T-helper 2 cell treated with Interferon-gamma antibody and Interleukin-4, amounts not matched to agents 5 μg/mL and 100 μg/mL, for 36 hours (primary cell): Measurements from ENCODE around the gene CLTRN.
"Not testable (repeated sequence)": the region's sequence is repeated elsewhere in the genome, so short reads cannot be mapped to it uniquely, and the experiment has no call there.

ENCODE experiments used
- DNase-seq: peaks from one replicate; pipeline ENCODE4 v3.0.0; 2021; ENCODE audit warnings: low spot score
- H3K27ac Mint-ChIP-seq: one replicate; pipeline ENCODE4 v1.8.0; 2021; ENCODE audit warnings: mild to moderate bottlenecking, mixed read lengths
- H3K27me3 Mint-ChIP-seq: one replicate; pipeline ENCODE4 v1.8.0; 2021; ENCODE audit warnings: low read depth, mixed read lengths
- H3K36me3 Mint-ChIP-seq: one replicate; pipeline ENCODE4 v1.8.0; 2021; ENCODE audit warnings: low read depth, mixed read lengths
- H3K4me1 Mint-ChIP-seq: one replicate; pipeline ENCODE4 v1.8.0; 2021; ENCODE audit warnings: low read depth, mixed read lengths
- H3K4me3 Mint-ChIP-seq: one replicate; pipeline ENCODE4 v1.8.0; 2022; ENCODE audit warnings: mild to moderate bottlenecking, moderate library complexity, mixed read lengths
- H3K9me3 Mint-ChIP-seq: one replicate; pipeline ENCODE4 v1.8.0; 2021; ENCODE audit warnings: mixed read lengths

Gene CLTRN

DNA sequence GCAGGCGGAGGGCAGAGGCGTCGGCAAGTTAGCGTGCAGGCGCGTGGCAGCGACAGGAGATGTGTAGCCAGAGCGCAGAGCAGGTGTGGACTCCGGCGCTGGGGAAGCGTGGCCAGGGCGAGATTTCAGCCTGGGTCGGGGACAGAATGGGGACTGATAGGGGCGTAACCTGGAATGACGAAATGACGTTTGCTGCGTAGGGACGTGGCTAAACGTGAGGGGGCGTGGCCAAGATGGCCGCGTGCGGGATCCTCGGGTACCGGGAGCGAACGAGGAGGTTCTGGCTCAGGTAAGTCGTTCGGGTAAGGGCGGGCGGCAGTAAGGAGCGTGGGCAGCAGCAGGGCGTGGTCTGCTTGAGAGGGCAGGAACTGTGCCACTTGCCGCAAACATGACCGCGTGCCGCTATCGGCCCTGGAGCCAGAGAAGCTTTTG lies 10.9 kb upstream of the CLTRN start:
- Mint-ChIP-seq H3K27me3 (no peaks in the 10 kb centered on the region), H3K36me3 (peaks cover 6% of the 10 kb centered on the region), H3K4me1 (peaks cover 7% of the 10 kb centered on the region), H3K9me3 (no peaks in the 10 kb centered on the region), H3K27ac (no peak overlapping the region), H3K4me3 (no peak overlapping the region)
- peak; percentile 81 for DNase-seq

DNA sequence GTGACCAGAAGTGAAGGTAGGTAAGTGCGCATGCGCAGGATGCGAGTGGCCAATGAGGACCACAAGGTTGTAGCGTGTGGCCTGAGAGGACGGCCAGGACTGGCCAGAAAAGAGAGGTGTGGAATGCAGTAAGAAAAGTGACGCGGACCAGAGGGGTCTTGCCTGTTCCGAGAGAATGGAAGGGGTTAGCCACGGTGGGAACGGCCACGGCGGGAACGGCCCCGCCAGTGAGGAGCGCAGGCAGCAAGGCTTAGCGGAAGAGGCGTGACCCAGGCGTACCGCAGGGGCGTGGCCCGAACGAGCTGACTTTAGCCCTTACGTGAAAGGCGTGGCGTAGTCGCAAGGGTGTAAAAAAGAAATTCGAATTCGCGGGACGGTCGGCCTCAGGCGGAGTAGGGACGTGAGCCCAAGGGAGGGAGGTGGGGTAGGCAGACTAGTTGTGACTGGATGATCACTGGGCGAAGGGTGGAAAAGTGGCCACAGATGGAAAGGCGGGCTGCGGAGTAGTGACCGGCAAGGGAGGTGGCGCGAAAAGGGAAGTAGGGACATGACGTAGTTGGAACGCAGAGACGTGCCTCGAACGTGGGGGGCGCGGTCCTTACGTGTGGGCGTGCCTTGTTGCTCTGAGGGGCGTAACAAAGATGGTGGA lies 10.4 kb upstream of the CLTRN start:
- Mint-ChIP-seq H3K4me3 (no peak overlapping the region), H3K9me3 (no peaks in the 10 kb centered on the region), H3K4me1 (peaks cover 3% of the 10 kb centered on the region), H3K36me3 (peaks cover 4% of the 10 kb centered on the region), H3K27ac (no peak overlapping the region), H3K27me3 (no peaks in the 10 kb centered on the region)
- peak; percentile 83 for DNase-seq

DNA sequence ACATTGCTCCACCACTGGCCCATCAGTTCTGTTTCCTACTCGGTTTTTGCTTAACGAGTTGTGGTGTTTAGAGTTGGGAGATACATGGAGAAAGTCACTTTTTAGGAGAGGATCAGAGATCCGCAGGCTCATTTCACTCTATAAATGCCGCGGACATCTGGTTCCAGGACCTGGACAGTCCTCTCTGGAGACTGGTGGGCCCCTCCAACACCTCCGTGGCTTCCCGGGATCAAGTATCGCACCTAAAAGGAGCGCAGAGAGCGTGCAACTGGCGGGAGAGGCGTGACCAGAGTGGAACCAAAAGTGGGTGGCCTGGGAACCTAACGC lies 9.9 kb upstream of the CLTRN start:
- peaks cover 3% of the 10 kb centered on the region for H3K4me1 Mint-ChIP-seq
- H3K36me3 Mint-ChIP-seq: peaks cover 4% of the 10 kb centered on the region
- no peak for DNase-seq
- H3K27me3 Mint-ChIP-seq: no peaks in the 10 kb centered on the region
- no peaks in the 10 kb centered on the region for H3K9me3 Mint-ChIP-seq
- H3K4me3 Mint-ChIP-seq: no peak overlapping the region
- H3K27ac Mint-ChIP-seq: no peak overlapping the region

GRCh38 chrX:15673970-15674369 lies 9.4 kb upstream of the CLTRN start:
- Mint-ChIP-seq H3K9me3 (no peaks in the 10 kb centered on the region), H3K4me3 (no peak overlapping the region), H3K4me1 (peaks cover 3% of the 10 kb centered on the region), H3K27me3 (no peaks in the 10 kb centered on the region), H3K36me3 (peaks cover 4% of the 10 kb centered on the region), H3K27ac (no peak overlapping the region)
- no peak for DNase-seq

GRCh38 chrX:15672881-15673280 lies 8.3 kb upstream of the CLTRN start:
- Mint-ChIP-seq H3K4me1 (peaks cover 3% of the 10 kb centered on the region), H3K27ac (no peak overlapping the region), H3K36me3 (no peaks in the 10 kb centered on the region), H3K4me3 (no peak overlapping the region), H3K9me3 (no peaks in the 10 kb centered on the region), H3K27me3 (no peaks in the 10 kb centered on the region)
- DNase-seq: no peak

DNA sequence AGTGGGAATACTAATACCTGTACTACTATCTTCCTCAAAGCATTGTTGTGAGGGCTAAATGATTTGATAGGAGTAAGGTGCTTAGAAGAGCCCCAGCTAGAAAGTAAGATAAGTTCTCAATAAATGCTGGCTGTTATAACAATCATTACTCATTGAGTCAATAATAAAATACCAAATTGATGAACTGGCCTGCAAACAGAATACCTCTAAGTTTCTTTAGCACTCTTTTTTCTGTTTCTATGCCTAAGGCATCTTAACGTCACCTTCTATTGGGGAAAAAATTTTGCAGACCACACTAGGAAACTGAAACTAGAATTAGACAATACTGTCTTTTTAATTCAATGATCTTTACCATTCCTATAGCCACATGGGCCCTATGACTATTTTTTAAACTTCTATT lies 1.2 kb downstream of the CLTRN start:
- H3K27me3 Mint-ChIP-seq: peaks cover 4% of the 10 kb centered on the region
- no peak overlapping the region for H3K27ac Mint-ChIP-seq
- no peak for DNase-seq
- H3K4me1 Mint-ChIP-seq: peaks cover 1% of the 10 kb centered on the region
- no peaks in the 10 kb centered on the region for H3K36me3 Mint-ChIP-seq
- no peaks in the 10 kb centered on the region for H3K9me3 Mint-ChIP-seq
- no peak overlapping the region for H3K4me3 Mint-ChIP-seq

GRCh38 chrX:15654804-15655203 lies 9.8 kb downstream of the CLTRN start:
- H3K9me3 Mint-ChIP-seq, H3K27ac Mint-ChIP-seq, DNase-seq, H3K4me1 Mint-ChIP-seq, H3K4me3 Mint-ChIP-seq, H3K36me3 Mint-ChIP-seq, H3K27me3 Mint-ChIP-seq: not testable (repeated sequence)

DNA sequence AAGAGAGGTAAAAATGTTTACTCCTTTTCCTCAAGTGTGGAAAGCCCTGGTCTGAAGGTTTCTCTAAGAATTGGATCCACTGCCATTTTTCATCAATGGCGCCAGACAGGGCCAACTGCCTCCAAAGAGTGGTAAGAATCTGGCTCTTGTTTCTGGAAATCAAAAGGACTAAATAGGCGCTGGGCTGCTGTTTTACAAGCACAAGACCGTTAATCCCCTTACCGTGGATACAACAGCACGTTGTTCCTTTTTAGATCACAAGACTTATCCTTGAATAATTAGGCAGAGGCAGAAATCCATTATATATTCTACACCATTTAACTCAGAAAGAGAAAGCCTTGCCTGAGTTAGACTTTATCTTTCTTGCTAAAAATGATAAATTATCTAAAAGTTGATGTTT lies 10.6 kb downstream of the CLTRN start:
- Mint-ChIP-seq H3K36me3 (no peaks in the 10 kb centered on the region), H3K27me3 (no peaks in the 10 kb centered on the region)

DNA sequence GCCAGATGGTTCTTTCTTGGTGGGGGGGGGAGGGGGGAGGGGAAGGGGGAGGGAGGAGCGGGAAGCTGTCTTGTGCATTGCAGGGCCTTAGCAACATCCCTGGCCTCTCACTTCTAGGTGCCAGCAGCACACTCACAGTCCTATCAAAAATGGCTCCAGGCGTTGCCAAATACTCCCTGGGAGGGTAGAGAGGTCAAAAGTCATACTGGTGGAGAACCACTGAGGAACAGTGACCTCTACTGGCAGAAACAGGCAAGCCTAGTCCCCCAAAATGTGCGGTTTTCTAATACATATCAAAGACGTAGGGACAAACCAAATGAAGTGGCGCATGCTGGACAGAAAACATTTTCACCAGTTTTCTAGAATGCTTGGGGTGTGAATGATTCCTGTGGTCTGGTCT lies 17.1 kb downstream of the CLTRN start:
- not testable (repeated sequence) for H3K27me3 Mint-ChIP-seq, H3K4me1 Mint-ChIP-seq, DNase-seq, H3K27ac Mint-ChIP-seq, H3K4me3 Mint-ChIP-seq, H3K9me3 Mint-ChIP-seq, H3K36me3 Mint-ChIP-seq

More for the DNA sequence above, 10.6 kb downstream of the CLTRN start:
- no peak overlapping the region for H3K4me3 Mint-ChIP-seq
- H3K9me3 Mint-ChIP-seq: no peaks in the 10 kb centered on the region
- DNase-seq: no peak
- H3K27ac Mint-ChIP-seq: no peak overlapping the region
- H3K4me1 Mint-ChIP-seq: no peaks in the 10 kb centered on the region

- Mint-ChIP-seq H3K27me3 (peaks cover 5% of the 10 kb centered on the region), H3K27ac (no peak overlapping the region), H3K9me3 (no peaks in the 10 kb centered on the region), H3K4me3 (no peak overlapping the region), H3K4me1 (no peaks in the 10 kb centered on the region), H3K36me3 (no peaks in the 10 kb centered on the region)
- DNase-seq: no peak
Measured at GRCh38 chrX:15646543-15646942, 18.1 kb downstream of the CLTRN start.

- Mint-ChIP-seq H3K4me1 (no peaks in the 10 kb centered on the region), H3K4me3 (no peak overlapping the region), H3K27ac (no peak overlapping the region), H3K9me3 (no peaks in the 10 kb centered on the region), H3K27me3 (peaks cover 5% of the 10 kb centered on the region), H3K36me3 (no peaks in the 10 kb centered on the region)
- no peak for DNase-seq
Measured at GRCh38 chrX:15646031-15646430, 18.6 kb downstream of the CLTRN start.

GRCh38 chrX:15645266-15645665 lies 19.3 kb downstream of the CLTRN start:
- DNase-seq: no peak
- H3K27me3 Mint-ChIP-seq: peaks cover 5% of the 10 kb centered on the region
- H3K4me1 Mint-ChIP-seq: no peaks in the 10 kb centered on the region
- no peaks in the 10 kb centered on the region for H3K36me3 Mint-ChIP-seq
- H3K27ac Mint-ChIP-seq: no peak overlapping the region
- no peaks in the 10 kb centered on the region for H3K9me3 Mint-ChIP-seq
- H3K4me3 Mint-ChIP-seq: no peak overlapping the region

DNA sequence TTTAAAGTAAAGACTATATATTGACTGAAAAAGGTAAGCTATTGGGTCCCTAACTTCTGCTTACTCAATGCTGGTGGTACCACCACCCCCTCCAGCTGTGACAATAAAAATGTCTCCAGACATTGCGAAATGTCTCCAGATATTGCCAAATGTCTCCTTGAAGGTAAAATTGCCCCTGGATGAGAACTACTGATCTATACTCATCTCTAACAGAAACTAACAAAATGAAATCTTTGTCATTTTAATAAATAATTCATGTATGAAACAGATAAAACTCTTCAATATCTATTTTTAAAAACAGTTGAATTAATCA lies 20.1 kb downstream of the CLTRN start:
- Mint-ChIP-seq H3K36me3 (no peaks in the 10 kb centered on the region), H3K4me1 (no peaks in the 10 kb centered on the region), H3K4me3 (no peak overlapping the region), H3K27me3 (peaks cover 5% of the 10 kb centered on the region), H3K27ac (no peak overlapping the region), H3K9me3 (no peaks in the 10 kb centered on the region)
- DNase-seq: no peak

DNA sequence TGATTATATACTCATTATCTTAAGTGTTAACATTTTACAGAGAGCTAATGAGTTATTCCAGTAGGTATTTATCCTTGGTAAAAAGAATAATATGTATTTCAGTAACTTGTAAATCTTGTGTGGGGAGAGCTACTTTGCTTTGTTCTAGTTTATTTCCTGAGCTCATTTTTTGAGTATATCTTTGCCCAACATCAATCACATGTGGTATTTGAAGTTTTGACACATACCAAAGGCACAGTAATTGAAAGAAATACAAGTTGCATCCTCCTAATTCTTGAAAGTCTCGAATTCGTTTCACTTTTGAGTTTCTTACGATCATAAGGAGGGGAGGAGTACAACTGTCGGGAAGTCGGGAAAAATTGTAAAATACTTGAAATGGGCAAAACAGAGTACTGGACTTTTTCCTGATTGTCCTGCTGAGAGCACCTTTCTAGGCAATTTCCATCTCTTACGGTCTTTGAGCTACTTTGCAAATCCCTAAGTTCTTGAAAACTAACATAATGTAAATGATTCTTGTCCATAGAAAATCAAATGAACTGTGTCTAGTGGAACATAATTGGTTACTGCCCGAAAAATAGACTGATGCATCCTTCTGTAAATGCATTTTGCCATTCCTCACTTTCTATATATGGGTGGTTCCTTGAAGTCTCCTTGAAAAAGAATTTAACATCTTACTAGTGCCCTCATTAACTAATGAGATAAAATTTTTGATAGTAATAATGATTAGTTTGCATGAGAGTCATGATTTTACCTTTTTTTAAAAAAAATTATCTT lies 20.6 kb downstream of the CLTRN start:
- no peaks in the 10 kb centered on the region for H3K36me3 Mint-ChIP-seq
- H3K27ac Mint-ChIP-seq: no peak overlapping the region
- no peak for DNase-seq
- peaks cover 5% of the 10 kb centered on the region for H3K27me3 Mint-ChIP-seq
- peak overlapping the region; percentile 38 for H3K4me3 Mint-ChIP-seq
- H3K9me3 Mint-ChIP-seq: no peaks in the 10 kb centered on the region
- H3K4me1 Mint-ChIP-seq: no peaks in the 10 kb centered on the region

DNA sequence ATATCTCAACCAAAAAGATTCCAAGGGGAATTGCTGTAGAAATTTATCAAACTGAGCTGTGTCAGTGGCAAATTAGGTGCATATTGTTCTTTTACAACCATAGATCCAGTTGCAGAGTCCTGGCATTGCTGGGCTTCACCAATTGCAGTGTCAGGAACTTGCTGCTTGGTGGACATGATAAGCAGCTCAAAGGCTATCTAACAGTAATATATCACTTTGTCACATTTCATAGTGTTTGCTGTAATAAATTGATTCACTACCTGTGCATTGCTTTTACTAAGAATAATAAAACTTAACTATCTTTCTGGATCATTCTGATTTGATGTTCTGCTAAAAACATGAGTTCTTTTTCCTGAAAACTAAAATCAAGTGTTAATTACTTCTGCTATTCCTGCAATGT lies 33.0 kb downstream of the CLTRN start:
- H3K27ac Mint-ChIP-seq: no peak overlapping the region
- no peak for DNase-seq
- H3K36me3 Mint-ChIP-seq: no peaks in the 10 kb centered on the region
- H3K27me3 Mint-ChIP-seq: peaks cover 7% of the 10 kb centered on the region
- no peaks in the 10 kb centered on the region for H3K4me1 Mint-ChIP-seq
- H3K4me3 Mint-ChIP-seq: no peak overlapping the region
- no peaks in the 10 kb centered on the region for H3K9me3 Mint-ChIP-seq
